ENCODE measurements around the gene VAV2.

- TF ChIP-seq CTCF (IDR thresholded peaks at IDR 0.05), result no peak
- TF ChIP-seq ZFX (IDR thresholded peaks at IDR 0.05; ENCODE audit: borderline replicate concordance), result no peak
Measured at GRCh38 chr9:133990366-133991213, 1.5 kb downstream of the VAV2 start.
